ENCODE measurements around the gene CD247. TPM values are rescaled to one million over a fixed set of nuclear protein-coding genes. Genes with fewer than 3 reads are reported as not detected.

CD247 gene
- total RNA-seq, 4 donors from 2014 or later = 2.0 to 4.7 (median 2.6) TPM

DNA sequence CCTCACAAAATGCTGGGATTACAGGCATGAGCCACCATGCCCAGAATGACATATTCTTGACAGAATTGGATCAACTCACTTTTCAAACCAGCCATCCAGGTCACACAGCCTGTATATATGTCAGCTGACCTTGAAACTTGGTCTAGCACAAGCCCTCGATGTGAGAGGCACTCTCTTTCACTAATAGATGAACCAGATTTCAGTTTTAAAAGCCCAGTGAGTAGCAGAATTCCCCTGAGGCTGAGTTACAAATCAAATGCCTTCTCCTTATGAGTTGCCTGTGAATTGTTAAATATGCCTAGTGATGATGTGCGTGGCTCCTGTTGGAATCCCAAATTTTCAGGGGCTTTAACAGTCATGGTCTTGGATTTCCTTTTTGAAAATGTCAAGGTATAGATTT lies 88.7 kb downstream of the CD247 start:
- DNase-seq (ENCODE audit: low spot score) = no peak
- TF ChIP-seq, protein P1, sequence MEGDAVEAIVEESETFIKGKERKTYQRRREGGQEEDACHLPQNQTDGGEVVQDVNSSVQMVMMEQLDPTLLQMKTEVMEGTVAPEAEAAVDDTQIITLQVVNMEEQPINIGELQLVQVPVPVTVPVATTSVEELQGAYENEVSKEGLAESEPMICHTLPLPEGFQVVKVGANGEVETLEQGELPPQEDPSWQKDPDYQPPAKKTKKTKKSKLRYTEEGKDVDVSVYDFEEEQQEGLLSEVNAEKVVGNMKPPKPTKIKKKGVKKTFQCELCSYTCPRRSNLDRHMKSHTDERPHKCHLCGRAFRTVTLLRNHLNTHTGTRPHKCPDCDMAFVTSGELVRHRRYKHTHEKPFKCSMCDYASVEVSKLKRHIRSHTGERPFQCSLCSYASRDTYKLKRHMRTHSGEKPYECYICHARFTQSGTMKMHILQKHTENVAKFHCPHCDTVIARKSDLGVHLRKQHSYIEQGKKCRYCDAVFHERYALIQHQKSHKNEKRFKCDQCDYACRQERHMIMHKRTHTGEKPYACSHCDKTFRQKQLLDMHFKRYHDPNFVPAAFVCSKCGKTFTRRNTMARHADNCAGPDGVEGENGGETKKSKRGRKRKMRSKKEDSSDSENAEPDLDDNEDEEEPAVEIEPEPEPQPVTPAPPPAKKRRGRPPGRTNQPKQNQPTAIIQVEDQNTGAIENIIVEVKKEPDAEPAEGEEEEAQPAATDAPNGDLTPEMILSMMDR (IDR thresholded peaks at IDR 0.05) = no peak
- no peak for ATAC-seq (ENCODE audit: low FRiP score)

DNA sequence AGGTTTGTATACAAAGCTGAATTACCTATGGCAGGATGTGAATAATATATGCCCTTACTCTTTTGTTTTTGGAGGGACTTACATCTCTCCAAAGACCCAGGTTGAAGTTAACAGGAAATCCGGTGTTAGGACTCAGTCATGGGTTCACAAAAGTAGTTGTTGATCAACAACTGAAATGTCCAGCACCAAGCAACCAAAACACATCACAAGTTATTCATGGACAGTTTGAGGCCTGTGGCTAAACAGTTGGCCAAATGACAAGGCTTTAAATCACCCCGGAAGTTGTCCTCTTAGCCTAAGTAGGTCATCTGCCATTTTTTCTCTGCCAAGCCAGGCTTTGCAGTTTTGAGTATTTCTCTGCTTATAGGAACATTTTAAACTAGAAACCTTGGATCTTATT lies 89.9 kb downstream of the CD247 start:
- no peak for ATAC-seq (ENCODE audit: low FRiP score)
- TF ChIP-seq, protein P1 (IDR thresholded peaks at IDR 0.05) = no peak
- no peak for DNase-seq (ENCODE audit: low spot score)

DNA sequence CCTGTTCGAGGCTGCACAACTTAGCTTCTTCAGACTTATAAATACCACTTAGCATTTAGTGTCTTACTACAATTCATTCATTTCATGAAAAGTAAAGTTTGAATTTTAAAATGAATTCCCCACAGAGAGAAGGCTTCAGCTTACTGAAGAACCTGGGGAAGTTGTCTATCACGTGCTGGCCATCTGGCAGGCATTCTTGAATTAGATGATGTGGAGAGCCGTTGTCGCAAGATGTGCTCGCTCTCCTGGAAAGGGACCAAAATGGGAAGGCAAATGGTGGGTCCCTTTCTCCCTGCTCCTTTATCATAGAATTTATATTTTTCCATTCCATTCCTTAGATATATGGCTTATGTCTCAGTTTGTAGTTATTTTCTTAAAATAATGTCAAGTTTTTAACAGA lies 90.5 kb downstream of the CD247 start:
- TF ChIP-seq, protein P1 (IDR thresholded peaks at IDR 0.05) = no peak
- no peak for DNase-seq (ENCODE audit: low spot score)
- no peak for ATAC-seq (ENCODE audit: low FRiP score)

DNA sequence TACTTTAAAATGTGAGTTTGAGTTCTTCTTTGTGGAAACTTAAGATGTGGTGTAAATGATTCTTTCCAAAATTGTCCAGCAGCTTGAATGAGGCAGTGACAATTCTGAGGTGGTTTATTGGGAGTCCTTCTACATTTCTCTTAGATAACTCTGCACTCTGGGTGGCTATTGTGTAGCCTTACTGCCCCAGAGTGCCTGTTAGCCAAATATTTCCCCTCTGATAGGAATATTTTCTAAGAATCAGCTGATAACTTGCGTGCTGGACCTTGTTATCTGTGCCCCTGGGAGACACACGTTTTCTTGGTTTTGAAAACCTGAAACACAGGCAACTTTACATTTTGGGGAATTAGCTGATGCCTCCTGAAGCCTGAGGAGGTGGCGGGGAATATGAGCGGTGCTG lies 91.6 kb downstream of the CD247 start:
- no peak for ATAC-seq (ENCODE audit: low FRiP score)
- TF ChIP-seq, protein P1 (IDR thresholded peaks at IDR 0.05) = no peak
- DNase-seq (ENCODE audit: low spot score) = no peak

DNA sequence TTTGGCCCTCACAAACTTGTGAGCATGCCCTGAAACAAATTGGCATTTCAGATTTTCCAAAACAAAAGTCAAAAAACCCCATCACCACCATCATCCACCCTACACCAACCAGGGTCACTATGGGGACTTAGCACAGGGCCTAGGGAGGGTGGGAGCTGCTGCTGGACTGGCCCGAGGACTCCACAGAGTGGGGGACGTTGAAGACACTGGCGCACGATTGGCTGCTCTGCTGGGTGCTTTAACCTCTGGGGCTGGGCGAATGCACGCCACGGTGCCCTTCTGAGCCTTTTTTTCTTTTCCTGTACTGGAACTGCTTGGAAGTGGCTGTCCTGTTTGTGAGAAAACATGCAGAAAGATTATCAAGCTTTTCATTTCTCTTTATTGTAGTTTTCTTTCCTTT lies 92.8 kb downstream of the CD247 start:
- DNase-seq (ENCODE audit: low spot score) = no peak
- TF ChIP-seq, protein P1 (IDR thresholded peaks at IDR 0.05) = no peak
- no peak for ATAC-seq (ENCODE audit: low FRiP score)

DNA sequence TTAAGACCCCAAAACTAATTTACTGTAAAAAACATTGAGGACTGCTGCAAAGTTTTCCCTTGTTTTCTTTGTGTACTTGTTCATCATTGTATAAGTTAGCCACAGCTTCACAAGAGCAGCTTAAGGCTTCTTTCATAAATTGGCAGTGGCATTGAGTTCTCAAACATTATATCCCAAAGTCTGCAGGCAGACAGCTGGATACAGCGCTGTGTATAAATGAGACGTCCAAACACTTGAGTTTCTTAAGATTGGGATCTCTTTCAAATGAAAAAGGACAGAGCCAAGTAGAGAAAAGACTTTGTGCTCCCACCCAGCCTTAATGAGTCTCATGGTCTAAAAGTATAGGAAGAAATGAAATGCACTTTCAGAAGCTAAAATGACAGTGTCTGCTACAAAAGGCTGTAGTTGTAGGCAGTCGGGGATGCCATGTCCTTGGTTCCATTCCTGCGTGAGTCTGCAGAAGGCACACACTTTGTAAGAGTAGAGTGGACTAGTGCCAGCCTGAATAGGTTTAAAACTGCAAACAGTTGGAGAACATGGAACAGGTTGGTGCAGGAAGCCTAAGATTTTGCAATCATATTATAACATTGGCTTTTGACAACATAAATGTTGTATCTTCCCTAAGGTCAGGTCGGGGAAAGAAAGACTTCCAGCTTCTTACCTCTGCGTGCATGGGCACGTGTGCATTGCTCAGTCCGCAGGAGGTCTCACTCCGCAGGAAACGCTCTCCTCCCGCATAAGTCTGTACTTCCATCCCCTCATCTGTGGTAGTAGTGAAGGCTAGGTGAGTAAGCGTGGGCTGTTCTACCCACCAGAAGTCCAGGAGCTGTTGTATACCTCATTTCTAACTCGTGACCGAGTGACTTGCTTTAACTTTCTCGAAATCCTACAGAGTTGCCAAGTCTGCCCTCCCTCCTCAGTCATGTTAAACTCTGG lies 94.4 kb downstream of the CD247 start:
- TF ChIP-seq, protein P1 (IDR thresholded peaks at IDR 0.05) = no peak
- DNase-seq (ENCODE audit: low spot score) (no peak), ATAC-seq (ENCODE audit: low FRiP score) (no peak)

DNA sequence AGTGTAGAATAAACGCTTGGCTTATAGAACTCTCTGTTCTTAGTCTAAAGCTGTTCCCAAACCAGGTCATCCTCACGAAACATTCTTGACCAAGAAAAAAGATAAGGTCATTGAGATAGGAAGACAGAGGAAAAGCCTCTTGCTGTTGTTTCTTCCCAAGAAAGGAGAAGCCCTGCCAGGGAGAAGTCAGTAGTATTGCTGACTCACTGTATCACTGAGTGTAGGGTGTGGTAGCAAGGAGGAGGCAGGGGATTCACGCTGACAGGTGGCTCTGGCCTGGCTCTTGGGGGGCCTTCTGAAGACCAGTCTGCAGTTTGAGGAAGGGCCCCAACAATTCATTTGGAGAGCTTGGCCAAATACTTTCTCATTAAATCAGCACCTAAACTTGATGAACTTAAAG lies 97.8 kb downstream of the CD247 start:
- DNase-seq (ENCODE audit: low spot score) (no peak), ATAC-seq (ENCODE audit: low FRiP score) (no peak)
- TF ChIP-seq, protein P1 (IDR thresholded peaks at IDR 0.05) = no peak
